K562 (cell line): ENCODE results near the gene HBQ1. TPM values are rescaled to one million over a fixed set of nuclear protein-coding genes. Genes with fewer than 3 reads are reported as not detected.

Experiments
- BCOR ChIP-seq: fragments of 450-650 bp; IDR thresholded peaks from 2 replicates; pipeline ENCODE4 v1.6.1; 2016
- BDP1 ChIP-seq: IDR thresholded peaks from 3 replicates; pipeline ENCODE4 v1.6.1; 2011; ENCODE audit not compliant: insufficient read length, insufficient read depth
- CBFA2T3 ChIP-seq: fragments of 450-650 bp; IDR thresholded peaks from 2 replicates; pipeline ENCODE4 v1.6.1; 2017
- CCAR2 ChIP-seq: fragments of 200-400 bp; formaldehyde crosslinking; IDR thresholded peaks from 2 replicates; pipeline ENCODE4 v1.6.1; 2017; ENCODE audit warnings: mild to moderate bottlenecking, low read depth, low read length
- CREM ChIP-seq: IDR thresholded peaks from 2 replicates; pipeline ENCODE4 v1.6.1; 2014; ENCODE audit warnings: antibody characterized with exemption, low read depth
- DMBX1 ChIP-seq: fragments of 250-450 bp; sonication (Bioruptor Pico); IDR thresholded peaks from 2 replicates; pipeline ENCODE4 v1.8.0; 2022; ENCODE audit warnings: inconsistent platforms, mild to moderate bottlenecking, moderate library complexity, borderline replicate concordance
- FOXK2 ChIP-seq, 2 experiments: fragments of 450-650 bp; IDR thresholded peaks in 1 of 2; conservative IDR thresholded peaks in 1 of 2; 2 replicates each; pipeline ENCODE4 v1.6.1; 2016; ENCODE audit warnings: low read depth in 2 of 2, mild to moderate bottlenecking in 1 of 2
- HCFC1 ChIP-seq: IDR thresholded peaks from 2 replicates; pipeline ENCODE4 v1.6.1; 2012; ENCODE audit warnings: low read depth, low read length, improper control_type of control experiment
- HDAC6 ChIP-seq: IDR thresholded peaks from 2 replicates; pipeline ENCODE4 v1.6.1; 2012; ENCODE audit warnings: low read depth, mild to moderate bottlenecking, control low read depth, inconsistent platforms, low read length, moderate library complexity
- HOXB6 ChIP-seq: fragments of 250-450 bp; sonication (Bioruptor Pico); IDR thresholded peaks from 2 replicates; pipeline ENCODE4 v1.5.1; 2022; ENCODE audit warnings: mild to moderate bottlenecking, borderline replicate concordance
- KAT8 ChIP-seq: fragments of 450-650 bp; IDR thresholded peaks from 2 replicates; pipeline ENCODE4 v1.6.1; 2016; ENCODE audit warnings: low read depth, mild to moderate bottlenecking
- KLF1 ChIP-seq: fragments of 450-650 bp; IDR thresholded peaks from 2 replicates; pipeline ENCODE4 v1.6.1; 2016; ENCODE audit warnings: missing genetic modification characterization, missing compliant biosample characterization
- KLF6 ChIP-seq: fragments of 250-450 bp; sonication (Bioruptor Pico); IDR thresholded peaks from 2 replicates; pipeline ENCODE4 v1.4.0; 2020; ENCODE audit warnings: mild to moderate bottlenecking, moderate library complexity, borderline replicate concordance
- NR3C1 ChIP-seq: sonication (generic); formaldehyde crosslinking; IDR thresholded peaks from 2 replicates; pipeline ENCODE4 v1.8.1; 2022; ENCODE audit warnings: missing genetic modification reagents
- POLR2A ChIP-seq: fragments of 450-650 bp; conservative IDR thresholded peaks from 2 replicates; pipeline ENCODE4 v1.6.1; 2016
- RBM14 ChIP-seq: fragments of 200-400 bp; formaldehyde crosslinking; IDR thresholded peaks from 2 replicates; pipeline ENCODE4 v1.6.1; 2018; ENCODE audit warnings: low read depth, mild to moderate bottlenecking, low read length, moderate library complexity, borderline replicate concordance; ENCODE audit not compliant: insufficient read depth
- SMARCE1 ChIP-seq: fragments of 450-650 bp; IDR thresholded peaks from 2 replicates; pipeline ENCODE4 v1.7.1; 2016; ENCODE audit warnings: mild to moderate bottlenecking
- SNRNP70 ChIP-seq: fragments of 200-400 bp; formaldehyde crosslinking; optimal IDR thresholded peaks from 2 replicates; pipeline ENCODE3; 2017; ENCODE audit warnings: low read depth, low read length
- YBX1 ChIP-seq: fragments of 450-650 bp; IDR thresholded peaks from 2 replicates; pipeline ENCODE4 v1.7.1; 2016; ENCODE audit warnings: mild to moderate bottlenecking
- ZC3H4 ChIP-seq: sonication (generic); formaldehyde crosslinking; IDR thresholded peaks from 2 replicates; pipeline ENCODE4 v1.9.0; 2021; ENCODE audit warnings: missing genetic modification reagents, borderline replicate concordance
- ZNF12 ChIP-seq: sonication (generic); formaldehyde crosslinking; IDR thresholded peaks from 2 replicates; pipeline ENCODE4 v1.4.0; 2020; ENCODE audit warnings: mild to moderate bottlenecking, missing genetic modification reagents
- ZNF3 ChIP-seq: fragments of 250-450 bp; sonication (Bioruptor Pico); IDR thresholded peaks from 2 replicates; pipeline ENCODE4 v1.5.0; 2021; ENCODE audit warnings: mild to moderate bottlenecking, moderate library complexity
- ZNF699 ChIP-seq: fragments of 250-450 bp; sonication (Bioruptor Pico); IDR thresholded peaks from 2 replicates; pipeline ENCODE4 v1.8.0; 2021; ENCODE audit warnings: mild to moderate bottlenecking, moderate library complexity; ENCODE audit not compliant: insufficient replicate concordance
- polyA plus RNA-seq, 8 experiments: library from polyadenylated mRNA; depleted of rRNA in 4 of 8; stranded (reverse) in 5 of 8; unstranded in 3 of 8; fragments of >200 nt; fragmentation: Nextera tagmentation in 2 of 8; fragmentation: Illumina TruSeq in 1 of 8; extraction: Ambion mirVana in 2 of 8; extraction: Trizol in 1 of 8; gene quantifications; 2 replicates each; pipeline versions ENCODE4 v1.2.1 to v1.2.3, GENCODE V29; 2011 to 2014; ENCODE audit warnings: inconsistent platforms in 1 of 8, missing spikeins in 1 of 8
- total RNA-seq, 7 experiments: library from RNA; depleted of rRNA in 6 of 7; stranded (reverse); fragments of >200 nt in 6 of 7; fragmentation: Illumina TruSeq in 2 of 7; extraction: Trizol in 2 of 7; gene quantifications; 2 replicates each; pipeline versions ENCODE4 v1.2.1 to v1.2.3, GENCODE V29; 2011 to 2021; ENCODE audit warnings: low replicate concordance in 1 of 7
- TF ChIP-seq, protein P1 (sequence below): sonication (generic); formaldehyde crosslinking; IDR thresholded peaks from 2 replicates; pipeline ENCODE4 v1.8.0; 2022; ENCODE audit warnings: missing genetic modification reagents, mild to moderate bottlenecking, borderline replicate concordance
- TF ChIP-seq, protein P2 (sequence below): sonication (generic); formaldehyde crosslinking; IDR thresholded peaks from 2 replicates; pipeline ENCODE4 v1.8.1; 2023; ENCODE audit warnings: mild to moderate bottlenecking, missing genetic modification reagents, moderate library complexity
- TF ChIP-seq, protein P3 (sequence below), 2 experiments: fragments of 250-450 bp in 1 of 2; fragments of 450-650 bp in 1 of 2; sonication (Bioruptor Pico) in 1 of 2; IDR thresholded peaks; 2 replicates each; pipeline versions ENCODE4 v1.6.1 to v1.8.0; 2016 to 2021; ENCODE audit warnings: mild to moderate bottlenecking in 2 of 2, moderate library complexity in 2 of 2, missing compliant biosample characterization in 1 of 2, missing genetic modification characterization in 1 of 2

HBQ1 gene
- total and polyA plus RNA-seq, 9 of the 15 experiments (the other 6 are each of a cell fraction or from before 2014, with no cell fraction given), result 2.3 to 190 (median 19.8) TPM

DNA sequence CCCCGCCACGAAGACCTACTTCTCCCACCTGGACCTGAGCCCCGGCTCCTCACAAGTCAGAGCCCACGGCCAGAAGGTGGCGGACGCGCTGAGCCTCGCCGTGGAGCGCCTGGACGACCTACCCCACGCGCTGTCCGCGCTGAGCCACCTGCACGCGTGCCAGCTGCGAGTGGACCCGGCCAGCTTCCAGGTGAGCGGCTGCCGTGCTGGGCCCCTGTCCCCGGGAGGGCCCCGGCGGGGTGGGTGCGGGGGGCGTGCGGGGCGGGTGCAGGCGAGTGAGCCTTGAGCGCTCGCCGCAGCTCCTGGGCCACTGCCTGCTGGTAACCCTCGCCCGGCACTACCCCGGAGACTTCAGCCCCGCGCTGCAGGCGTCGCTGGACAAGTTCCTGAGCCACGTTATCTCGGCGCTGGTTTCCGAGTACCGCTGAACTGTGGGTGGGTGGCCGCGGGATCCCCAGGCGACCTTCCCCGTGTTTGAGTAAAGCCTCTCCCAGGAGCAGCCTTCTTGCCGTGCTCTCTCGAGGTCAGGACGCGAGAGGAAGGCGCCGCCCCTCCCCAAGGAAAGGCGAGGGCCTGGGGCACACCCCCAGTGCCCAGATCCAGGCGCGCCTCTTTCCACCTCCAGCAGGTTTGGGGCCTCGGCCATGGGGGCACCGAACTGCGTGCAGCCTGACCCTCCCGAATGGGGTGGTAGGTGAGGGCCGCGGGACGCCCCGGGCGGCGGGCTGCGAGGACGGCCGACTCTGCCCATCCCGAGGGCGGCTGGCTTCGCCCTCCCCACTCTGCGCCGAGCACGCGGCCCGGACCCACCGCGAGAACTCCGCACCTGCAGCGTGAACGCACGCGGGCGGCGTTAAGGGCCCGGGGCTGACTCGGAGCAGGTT is 664 bp downstream of the HBQ1 start (continued):
- TF ChIP-seq, protein P1, sequence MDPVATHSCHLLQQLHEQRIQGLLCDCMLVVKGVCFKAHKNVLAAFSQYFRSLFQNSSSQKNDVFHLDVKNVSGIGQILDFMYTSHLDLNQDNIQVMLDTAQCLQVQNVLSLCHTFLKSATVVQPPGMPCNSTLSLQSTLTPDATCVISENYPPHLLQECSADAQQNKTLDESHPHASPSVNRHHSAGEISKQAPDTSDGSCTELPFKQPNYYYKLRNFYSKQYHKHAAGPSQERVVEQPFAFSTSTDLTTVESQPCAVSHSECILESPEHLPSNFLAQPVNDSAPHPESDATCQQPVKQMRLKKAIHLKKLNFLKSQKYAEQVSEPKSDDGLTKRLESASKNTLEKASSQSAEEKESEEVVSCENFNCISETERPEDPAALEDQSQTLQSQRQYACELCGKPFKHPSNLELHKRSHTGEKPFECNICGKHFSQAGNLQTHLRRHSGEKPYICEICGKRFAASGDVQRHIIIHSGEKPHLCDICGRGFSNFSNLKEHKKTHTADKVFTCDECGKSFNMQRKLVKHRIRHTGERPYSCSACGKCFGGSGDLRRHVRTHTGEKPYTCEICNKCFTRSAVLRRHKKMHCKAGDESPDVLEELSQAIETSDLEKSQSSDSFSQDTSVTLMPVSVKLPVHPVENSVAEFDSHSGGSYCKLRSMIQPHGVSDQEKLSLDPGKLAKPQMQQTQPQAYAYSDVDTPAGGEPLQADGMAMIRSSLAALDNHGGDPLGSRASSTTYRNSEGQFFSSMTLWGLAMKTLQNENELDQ (CRISPR knock-in tag), result peak; percentile 100
- no peak for TF ChIP-seq ZNF699
- TF ChIP-seq KLF6 (CRISPR knock-in tag), result 0 out of 2 replicates have a peak, but pooled peaks have one; percentile 9
- TF ChIP-seq YBX1, result no peak
- TF ChIP-seq DMBX1 (CRISPR knock-in tag), result peak; percentile 75; the same call in 1 of the 2 replicates
- TF ChIP-seq ZC3H4 (CRISPR knock-in tag), result peak; percentile 60; the same call in 1 of the 2 replicates
- TF ChIP-seq NR3C1 (CRISPR knock-in tag), result peak; percentile 99
- TF ChIP-seq CBFA2T3, result peak; percentile 41; the same call in 1 of the 2 replicates
- TF ChIP-seq FOXK2 (conservative IDR thresholded peaks at IDR 0.05 in 1 of 2, IDR thresholded peaks at IDR 0.05 in 1 of 2; ENCODE audit: low read depth in 2 of 2), result no peak
- TF ChIP-seq BCOR, result peak; percentile 34; the same call in 1 of the 2 replicates
- 0 out of 2 replicates have a peak, but pooled peaks have one; percentile 69 for TF ChIP-seq KLF1 (tag)
- TF ChIP-seq SMARCE1, result no peak
- TF ChIP-seq POLR2A, result peak; percentile 70
- peak; percentile 67; the same call in 1 of the 2 replicates for TF ChIP-seq RBM14
- TF ChIP-seq, protein P2, sequence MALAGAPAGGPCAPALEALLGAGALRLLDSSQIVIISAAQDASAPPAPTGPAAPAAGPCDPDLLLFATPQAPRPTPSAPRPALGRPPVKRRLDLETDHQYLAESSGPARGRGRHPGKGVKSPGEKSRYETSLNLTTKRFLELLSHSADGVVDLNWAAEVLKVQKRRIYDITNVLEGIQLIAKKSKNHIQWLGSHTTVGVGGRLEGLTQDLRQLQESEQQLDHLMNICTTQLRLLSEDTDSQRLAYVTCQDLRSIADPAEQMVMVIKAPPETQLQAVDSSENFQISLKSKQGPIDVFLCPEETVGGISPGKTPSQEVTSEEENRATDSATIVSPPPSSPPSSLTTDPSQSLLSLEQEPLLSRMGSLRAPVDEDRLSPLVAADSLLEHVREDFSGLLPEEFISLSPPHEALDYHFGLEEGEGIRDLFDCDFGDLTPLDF (CRISPR knock-in tag), result peak; percentile 98
- TF ChIP-seq SNRNP70, result no peak
- no peak for TF ChIP-seq CCAR2
- no peak for TF ChIP-seq HOXB6
- TF ChIP-seq HDAC6, result no peak
- 0 out of 2 replicates have a peak, but pooled peaks have one; percentile 44 for TF ChIP-seq HCFC1
- peak; percentile 84; the same call in 1 of the 2 replicates for TF ChIP-seq ZNF12
- no peak for TF ChIP-seq BDP1
- no peak for TF ChIP-seq KAT8
- peak; percentile 39; the same call in 1 of the 2 replicates for TF ChIP-seq CREM
- no peak for TF ChIP-seq ZNF3 (CRISPR knock-in tag)
- TF ChIP-seq, protein P3, sequence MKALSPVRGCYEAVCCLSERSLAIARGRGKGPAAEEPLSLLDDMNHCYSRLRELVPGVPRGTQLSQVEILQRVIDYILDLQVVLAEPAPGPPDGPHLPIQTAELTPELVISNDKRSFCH (CRISPR knock-in tag; IDR thresholded peaks at IDR 0.05), result no peak
- TF ChIP-seq, protein P3 (tag; IDR thresholded peaks at IDR 0.05), result peak; percentile 91
